LNCAP (cell line): ENCODE results near the gene ADAMTS5.

Experiments
- TF ChIP-seq, protein P1 (sequence below): fragments of 450-650 bp; IDR thresholded peaks from 2 replicates; pipeline ENCODE4 v1.5.1; 2017; ENCODE audit warnings: mild to moderate bottlenecking

ADAMTS5 gene

DNA sequence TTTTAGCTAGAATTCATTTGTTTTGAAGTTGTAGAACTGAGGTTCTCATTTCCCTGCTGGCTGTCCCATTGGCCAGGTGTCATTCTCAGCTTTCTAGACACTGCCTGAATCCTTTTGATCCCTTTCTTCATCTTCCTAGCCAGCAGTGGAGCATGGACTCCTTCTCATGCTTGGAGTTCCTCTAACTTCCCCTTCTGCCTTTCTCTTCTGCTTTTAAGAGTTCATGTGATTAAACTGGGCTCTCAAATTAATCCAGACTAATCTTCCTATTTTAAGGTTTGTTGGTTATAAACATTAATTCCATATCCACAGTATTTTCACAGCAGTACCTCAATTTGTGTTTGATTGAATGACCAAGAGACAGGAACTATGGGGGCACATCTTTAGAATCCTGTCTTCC is 52.3 kb downstream of the ADAMTS5 start:
- TF ChIP-seq, protein P1, sequence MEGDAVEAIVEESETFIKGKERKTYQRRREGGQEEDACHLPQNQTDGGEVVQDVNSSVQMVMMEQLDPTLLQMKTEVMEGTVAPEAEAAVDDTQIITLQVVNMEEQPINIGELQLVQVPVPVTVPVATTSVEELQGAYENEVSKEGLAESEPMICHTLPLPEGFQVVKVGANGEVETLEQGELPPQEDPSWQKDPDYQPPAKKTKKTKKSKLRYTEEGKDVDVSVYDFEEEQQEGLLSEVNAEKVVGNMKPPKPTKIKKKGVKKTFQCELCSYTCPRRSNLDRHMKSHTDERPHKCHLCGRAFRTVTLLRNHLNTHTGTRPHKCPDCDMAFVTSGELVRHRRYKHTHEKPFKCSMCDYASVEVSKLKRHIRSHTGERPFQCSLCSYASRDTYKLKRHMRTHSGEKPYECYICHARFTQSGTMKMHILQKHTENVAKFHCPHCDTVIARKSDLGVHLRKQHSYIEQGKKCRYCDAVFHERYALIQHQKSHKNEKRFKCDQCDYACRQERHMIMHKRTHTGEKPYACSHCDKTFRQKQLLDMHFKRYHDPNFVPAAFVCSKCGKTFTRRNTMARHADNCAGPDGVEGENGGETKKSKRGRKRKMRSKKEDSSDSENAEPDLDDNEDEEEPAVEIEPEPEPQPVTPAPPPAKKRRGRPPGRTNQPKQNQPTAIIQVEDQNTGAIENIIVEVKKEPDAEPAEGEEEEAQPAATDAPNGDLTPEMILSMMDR = no peak

DNA sequence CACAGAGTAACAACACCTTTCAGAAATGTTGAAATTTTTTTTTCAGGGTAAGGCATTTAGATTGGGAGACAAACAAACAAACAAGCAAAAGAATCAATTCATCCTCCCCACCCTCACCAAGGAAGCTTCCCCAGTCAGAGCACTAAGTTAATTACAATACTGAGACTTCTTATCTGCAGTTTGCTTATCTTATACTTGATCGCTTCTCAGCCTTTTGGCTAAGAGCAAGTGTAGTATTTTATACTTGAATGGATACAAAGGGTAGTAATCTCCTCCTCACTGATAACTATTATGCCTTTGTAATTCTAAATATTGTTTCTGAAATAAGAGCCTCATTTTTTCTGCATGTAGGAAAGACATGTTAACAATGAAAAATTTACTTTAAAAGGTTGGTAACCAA is 54.4 kb downstream of the ADAMTS5 start:
- TF ChIP-seq, protein P1 = no peak

DNA sequence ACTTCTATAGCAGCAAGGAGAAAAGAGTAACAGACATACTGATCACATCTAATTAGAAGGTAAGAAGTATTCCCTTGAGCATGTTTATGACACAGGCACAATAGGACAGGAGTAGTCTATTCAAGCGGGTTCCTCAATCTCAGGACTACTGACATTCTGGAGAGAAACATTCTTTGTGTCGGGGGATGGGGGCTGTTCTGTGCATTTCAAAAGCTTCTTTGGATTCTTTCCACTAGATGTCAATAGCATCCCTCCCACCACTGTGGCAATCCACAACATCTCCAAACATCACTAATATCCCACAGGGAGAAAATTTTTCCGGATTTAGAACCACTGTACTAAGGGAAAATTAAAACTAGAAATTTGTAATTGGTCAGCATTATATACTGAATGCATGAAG is 56.9 kb downstream of the ADAMTS5 start:
- TF ChIP-seq, protein P1 = no peak

DNA sequence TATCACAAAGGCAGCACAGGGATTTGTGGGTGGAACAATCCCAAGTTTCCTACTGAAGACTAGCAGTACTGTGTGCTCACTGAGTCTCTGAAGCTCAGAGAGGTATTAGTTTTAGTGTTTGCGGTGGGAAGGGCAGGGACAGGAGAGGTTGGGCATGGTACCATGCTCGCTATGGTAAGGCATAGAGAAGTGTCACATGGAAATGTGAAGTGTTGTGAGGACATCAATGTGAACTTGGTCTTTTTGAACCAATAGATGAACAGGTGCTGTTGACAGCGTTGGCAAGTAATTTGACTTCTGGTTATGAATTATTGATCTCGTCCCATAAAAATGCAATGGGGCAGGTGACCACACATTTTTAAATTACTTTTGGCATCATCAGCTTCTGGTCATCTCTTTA is 65.9 kb downstream of the ADAMTS5 start:
- TF ChIP-seq, protein P1 = no peak

DNA sequence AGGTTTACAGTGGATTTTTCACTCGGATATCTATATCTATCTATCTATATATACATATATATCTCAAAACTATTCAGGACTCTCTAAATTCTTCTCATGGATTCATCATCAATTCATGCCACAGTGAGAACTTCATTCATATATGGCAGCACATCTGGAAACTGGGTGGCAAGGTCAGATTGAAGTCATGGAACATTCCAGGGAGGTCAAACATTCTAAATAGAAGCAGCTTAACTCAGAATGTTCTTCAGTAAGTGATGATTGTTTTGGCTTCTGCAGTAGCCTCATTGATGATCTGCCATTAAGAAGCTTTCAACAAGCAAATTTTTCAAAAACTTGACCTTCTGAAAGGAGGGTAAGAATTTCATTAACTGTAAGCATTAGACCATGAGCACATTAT is 74.7 kb downstream of the ADAMTS5 start:
- TF ChIP-seq, protein P1 = no peak

DNA sequence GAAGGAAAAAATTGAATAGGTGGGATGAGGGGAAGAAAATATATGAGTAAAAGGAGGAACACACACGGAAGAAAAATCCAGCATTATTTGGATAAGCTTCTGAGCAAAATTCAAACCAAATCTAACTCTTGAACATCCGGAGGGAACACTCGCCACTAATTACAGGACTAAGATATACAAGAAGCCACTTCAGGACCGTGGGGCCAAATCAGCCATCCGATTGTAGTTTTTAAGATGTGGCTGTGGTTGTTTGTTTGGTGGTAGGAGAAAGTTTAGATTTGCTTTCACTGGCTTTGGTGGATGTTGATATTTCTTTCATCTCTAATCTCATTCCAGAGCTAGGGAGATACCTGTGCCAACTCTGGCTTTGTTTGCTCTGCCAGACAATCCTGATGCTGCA is 78.0 kb downstream of the ADAMTS5 start:
- TF ChIP-seq, protein P1 = no peak

DNA sequence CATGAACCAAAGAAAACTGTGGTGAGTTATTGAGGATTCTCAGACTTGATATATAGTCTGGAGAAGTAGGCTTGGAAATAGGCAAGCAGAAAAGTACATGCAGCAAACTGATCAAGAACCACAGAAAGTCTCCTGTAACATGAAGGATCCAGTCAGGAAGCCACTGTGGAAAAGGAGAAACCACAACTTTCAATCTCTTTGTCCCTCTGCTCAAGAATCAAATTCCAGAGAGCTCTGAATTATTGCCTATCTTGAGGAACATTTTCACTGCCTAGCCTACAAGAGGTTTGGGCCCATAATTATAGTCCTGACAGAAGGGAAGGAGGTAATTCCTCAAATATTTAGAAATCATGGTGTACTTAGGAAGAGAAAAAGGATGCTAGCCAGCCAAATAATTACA is 78.6 kb downstream of the ADAMTS5 start:
- TF ChIP-seq, protein P1 = no peak

DNA sequence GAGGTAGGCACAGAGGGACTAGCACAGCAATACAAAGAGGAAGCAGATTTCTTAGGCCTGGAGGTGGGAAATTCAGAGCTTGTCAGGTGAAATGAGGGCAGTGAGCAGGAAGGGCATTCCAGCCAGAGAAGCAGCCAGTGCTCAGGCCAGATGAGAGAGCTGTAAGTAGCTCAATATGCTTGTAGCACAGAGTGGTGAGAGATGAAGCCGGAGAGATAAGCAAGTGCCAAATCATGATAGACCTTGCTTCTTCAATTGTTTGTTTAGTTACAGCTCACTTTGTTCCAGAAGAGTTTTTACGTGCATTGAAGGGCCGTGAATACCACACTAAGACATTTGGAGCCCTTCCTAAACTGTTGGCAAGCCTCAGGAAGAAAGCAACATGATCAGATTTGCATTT is 79.6 kb downstream of the ADAMTS5 start:
- TF ChIP-seq, protein P1 = no peak
